SU-DHL-6 (cell line): Measurements from ENCODE around the gene BLACAT1.

Experiments used
- H2AFZ ChIP-seq: fragments of 200-600 bp; sonication (generic); 2 replicates; pipeline ENCODE4 v1.6.1; 2014; ENCODE audit warnings: low read depth, mild to moderate bottlenecking, moderate library complexity, mixed read lengths, antibody characterized with exemption, low read length; ENCODE audit not compliant: severe bottlenecking
- H3F3A ChIP-seq: fragments of 200-600 bp; shearing (Covaris generic); 2 replicates; pipeline ENCODE4 v1.6.0; 2016; ENCODE audit warnings: antibody characterized with exemption, mild to moderate bottlenecking; ENCODE audit not compliant: insufficient read depth
- H3K27ac ChIP-seq: fragments of 200-600 bp; sonication (generic); 2 replicates; pipeline ENCODE4 v1.5.1; 2016; ENCODE audit warnings: low read depth, mild to moderate bottlenecking, low read length, moderate library complexity, mixed read lengths
- H3K27me3 ChIP-seq: fragments of 200-600 bp; sonication (generic), shearing (Covaris generic); 2 replicates; pipeline ENCODE4 v1.6.0; 2014; ENCODE audit warnings: mild to moderate bottlenecking, low read length
- H3K36me3 ChIP-seq: fragments of 200-600 bp; sonication (generic); 2 replicates; pipeline ENCODE4 v1.6.1; 2014; ENCODE audit warnings: mild to moderate bottlenecking, low read length, mixed read lengths
- H3K4me2 ChIP-seq: fragments of 300-600, 200-600 bp; shearing (Covaris generic), sonication (generic); 2 replicates; pipeline ENCODE4 v1.6.0; 2014; ENCODE audit warnings: low read length, low read depth, mild to moderate bottlenecking; ENCODE audit not compliant: poor library complexity, severe bottlenecking
- H3K4me3 ChIP-seq: fragments of 200-600 bp; sonication (generic); 2 replicates; pipeline ENCODE4 v1.5.1; 2014; ENCODE audit warnings: antibody characterized with exemption, low read length, mild to moderate bottlenecking, mixed read lengths; ENCODE audit not compliant: insufficient read depth, poor library complexity, severe bottlenecking
- H3K79me2 ChIP-seq: fragments of 200-600 bp; sonication (generic); 2 replicates; pipeline ENCODE4 v1.6.1; 2014; ENCODE audit warnings: mild to moderate bottlenecking, low read length, moderate library complexity; ENCODE audit not compliant: insufficient read depth
- H3K9ac ChIP-seq: fragments of 200-600 bp; sonication (generic); 2 replicates; pipeline ENCODE4 v1.7.0; 2014; ENCODE audit warnings: mild to moderate bottlenecking, low read length
- H3K9me2 ChIP-seq: fragments of 200-600 bp; sonication (generic); replicated peaks from 2 replicates; pipeline ENCODE4 v1.6.1; 2014; ENCODE audit warnings: low read length; ENCODE audit not compliant: insufficient read depth
- H3K9me3 ChIP-seq: fragments of 200-600 bp; sonication (generic); 2 replicates; pipeline ENCODE4 v1.6.1; 2014; ENCODE audit warnings: low read length, mixed read lengths; ENCODE audit not compliant: insufficient read depth
- H4K20me1 ChIP-seq: fragments of 200-600 bp; sonication (generic); 2 replicates; pipeline ENCODE4 v1.6.1; 2014; ENCODE audit warnings: low read depth, mild to moderate bottlenecking, antibody characterized with exemption, low read length, moderate library complexity, mixed read lengths
- EZH2phosphoT487 ChIP-seq: fragments of 200-600 bp; sonication (generic), shearing (Covaris generic); conservative IDR thresholded peaks from 2 replicates; pipeline ENCODE4 v1.6.1; 2018; ENCODE audit warnings: mild to moderate bottlenecking, antibody characterized with exemption, low read length, moderate library complexity, mixed read lengths
- TF ChIP-seq, protein P1 (sequence below): fragments of 200-600 bp; sonication (generic); IDR thresholded peaks from one replicate; pipeline ENCODE4 v1.5.1; 2017; ENCODE audit warnings: antibody characterized with exemption, mild to moderate bottlenecking, low read length, moderate library complexity; ENCODE audit not compliant: insufficient read depth, poor library complexity, severe bottlenecking

BLACAT1 gene

DNA sequence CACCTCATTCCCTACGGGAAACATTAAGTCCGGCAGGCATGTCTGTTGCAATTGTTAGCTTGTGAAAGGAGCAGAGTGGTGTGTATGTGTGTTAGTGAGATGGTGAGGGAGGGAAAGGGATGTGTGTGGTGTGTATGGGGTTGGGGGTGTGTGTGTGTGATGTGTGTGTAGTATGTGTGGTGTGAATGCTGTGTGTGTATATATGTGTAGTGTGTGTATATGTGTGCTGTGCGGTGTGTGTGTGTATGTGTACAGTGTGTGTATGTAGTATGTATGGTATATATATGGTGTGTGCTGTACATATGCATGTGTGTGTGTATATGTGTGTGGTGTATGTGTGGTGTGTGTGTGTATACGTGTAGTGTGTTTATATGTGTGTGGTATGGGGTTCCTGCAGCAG, 20.8 kb upstream of the BLACAT1 start:
- H3K36me3 ChIP-seq: no peaks in the 10 kb centered on the region
- no peaks in the 10 kb centered on the region for H3K79me2 ChIP-seq
- no peak overlapping the region for H3K4me2 ChIP-seq
- no peak overlapping the region for H3K9ac ChIP-seq
- H3K4me3 ChIP-seq: no peak overlapping the region
- no peaks in the 10 kb centered on the region for H4K20me1 ChIP-seq
- no peak overlapping the region for H3K27ac ChIP-seq
- H3K9me3 ChIP-seq: no peaks in the 10 kb centered on the region
- TF ChIP-seq, protein P1, sequence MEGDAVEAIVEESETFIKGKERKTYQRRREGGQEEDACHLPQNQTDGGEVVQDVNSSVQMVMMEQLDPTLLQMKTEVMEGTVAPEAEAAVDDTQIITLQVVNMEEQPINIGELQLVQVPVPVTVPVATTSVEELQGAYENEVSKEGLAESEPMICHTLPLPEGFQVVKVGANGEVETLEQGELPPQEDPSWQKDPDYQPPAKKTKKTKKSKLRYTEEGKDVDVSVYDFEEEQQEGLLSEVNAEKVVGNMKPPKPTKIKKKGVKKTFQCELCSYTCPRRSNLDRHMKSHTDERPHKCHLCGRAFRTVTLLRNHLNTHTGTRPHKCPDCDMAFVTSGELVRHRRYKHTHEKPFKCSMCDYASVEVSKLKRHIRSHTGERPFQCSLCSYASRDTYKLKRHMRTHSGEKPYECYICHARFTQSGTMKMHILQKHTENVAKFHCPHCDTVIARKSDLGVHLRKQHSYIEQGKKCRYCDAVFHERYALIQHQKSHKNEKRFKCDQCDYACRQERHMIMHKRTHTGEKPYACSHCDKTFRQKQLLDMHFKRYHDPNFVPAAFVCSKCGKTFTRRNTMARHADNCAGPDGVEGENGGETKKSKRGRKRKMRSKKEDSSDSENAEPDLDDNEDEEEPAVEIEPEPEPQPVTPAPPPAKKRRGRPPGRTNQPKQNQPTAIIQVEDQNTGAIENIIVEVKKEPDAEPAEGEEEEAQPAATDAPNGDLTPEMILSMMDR: no peak
- TF ChIP-seq EZH2phosphoT487: no peak
- no peaks in the 10 kb centered on the region for H3K9me2 ChIP-seq
- H3F3A ChIP-seq: no peaks in the 10 kb centered on the region
- H3K27me3 ChIP-seq: no peaks in the 10 kb centered on the region
- H2AFZ ChIP-seq: no peak overlapping the region

- H3K79me2 ChIP-seq: no peaks in the 10 kb centered on the region
- H4K20me1 ChIP-seq: no peaks in the 10 kb centered on the region
- H2AFZ ChIP-seq: no peak overlapping the region
- H3K9me3 ChIP-seq: no peaks in the 10 kb centered on the region
- H3F3A ChIP-seq: no peaks in the 10 kb centered on the region
- no peak overlapping the region for H3K4me2 ChIP-seq
- H3K9me2 ChIP-seq: no peaks in the 10 kb centered on the region
- H3K4me3 ChIP-seq: no peak overlapping the region
- TF ChIP-seq EZH2phosphoT487: no peak
- TF ChIP-seq, protein P1: no peak
- H3K9ac ChIP-seq: no peak overlapping the region
- H3K27me3 ChIP-seq: no peaks in the 10 kb centered on the region
- H3K27ac ChIP-seq: no peak overlapping the region
- no peaks in the 10 kb centered on the region for H3K36me3 ChIP-seq
Measured at GRCh38 chr1:205475855-205476254, 20.0 kb upstream of the BLACAT1 start.

- no peak overlapping the region for H3K4me2 ChIP-seq
- no peak overlapping the region for H3K9ac ChIP-seq
- no peaks in the 10 kb centered on the region for H3K9me2 ChIP-seq
Measured at GRCh38 chr1:205474571-205474970, 18.7 kb upstream of the BLACAT1 start.

More at GRCh38 chr1:205474571-205474970, 18.7 kb upstream of the BLACAT1 start:
- Histone ChIP-seq H4K20me1 (no peaks in the 10 kb centered on the region), H3K9me3 (no peaks in the 10 kb centered on the region), H3K4me3 (no peak overlapping the region), H3K27ac (no peak overlapping the region), H3F3A (no peaks in the 10 kb centered on the region), H3K27me3 (no peaks in the 10 kb centered on the region), H3K36me3 (no peaks in the 10 kb centered on the region), H2AFZ (no peak overlapping the region), H3K79me2 (no peaks in the 10 kb centered on the region)
- TF ChIP-seq EZH2phosphoT487: no peak
- TF ChIP-seq, protein P1: no peak
